PC-3 (cell line): ENCODE data around the gene PRPF31. TPM values are rescaled to one million over a fixed set of nuclear protein-coding genes. Genes with fewer than 3 reads are reported as not detected.
A peak's percentile ranks its signal among the peaks of the same experiment; 100 is the strongest.

Experiments used
- ATAC-seq: fragments of 200-7000 bp; cut with Tn5 transposase; 2 replicates; pipeline ENCODE4 v1.9.1; 2020; ENCODE audit warnings: mild to moderate bottlenecking, moderate library complexity
- Bru-seq: library from RNA; stranded (reverse); fragments of 400-500 nt; gene quantifications from one replicate; lab custom pipeline; 2021; lab: Mats Ljungman, UMichigan
- BruChase-seq, 2 experiments: library from RNA; stranded (reverse); fragments of 400-500 nt; gene quantifications; one replicate each; lab custom pipeline; 2021; lab: Mats Ljungman, UMichigan
- BruUV-seq: library from RNA; stranded (reverse); fragments of 400-500 nt; replicated peaks from 2 replicates; lab custom pipeline; 2021; lab: Mats Ljungman, UMichigan
- CTCF ChIA-PET: fragments of 300-600 bp; sonication (Branson Sonifier 250); formaldehyde crosslinking; loops from one replicate; lab custom pipeline; 2022; ENCODE audit warnings: antibody characterized with exemption; lab: Charles Lee
- POLR2A ChIA-PET: fragments of 300-600 bp; sonication (Branson Sonifier 250); formaldehyde crosslinking; loops from one replicate; lab custom pipeline; 2022; ENCODE audit warnings: antibody characterized with exemption; ENCODE audit not compliant: unreplicated experiment; lab: Charles Lee
- DNase-seq: peaks from one replicate; pipeline ENCODE4 v3.0.0-alpha.2; 2015
- H2AFZ ChIP-seq: fragments of 300-600 bp; sonication (generic); 2 replicates; pipeline ENCODE4 v1.6.0; 2016; ENCODE audit warnings: antibody characterized with exemption, low read length
- H3F3A ChIP-seq: fragments of 300-600 bp; sonication (generic); one replicate; pipeline ENCODE4 v1.6.0; 2017; ENCODE audit warnings: antibody characterized with exemption, low read length, control low read depth, mild to moderate bottlenecking; ENCODE audit not compliant: unreplicated experiment
- H3K27ac ChIP-seq: fragments of 300-600 bp; sonication (generic); 2 replicates; pipeline ENCODE4 v1.5.1; 2016; ENCODE audit warnings: mild to moderate bottlenecking, low read length
- H3K27me3 ChIP-seq: fragments of 300-600 bp; sonication (generic); 2 replicates; pipeline ENCODE4 v1.6.1; 2016; ENCODE audit warnings: low read length, mixed read lengths
- H3K36me3 ChIP-seq: fragments of 300-600 bp; sonication (generic); 2 replicates; pipeline ENCODE4 v1.6.1; 2016; ENCODE audit warnings: low read depth, mixed run types, low read length, mixed read lengths
- H3K4me1 ChIP-seq: fragments of 300-600 bp; sonication (generic); 2 replicates; pipeline ENCODE4 v1.5.1; 2016; ENCODE audit warnings: low read length; ENCODE audit not compliant: insufficient read depth
- H3K4me2 ChIP-seq: fragments of 300-600 bp; sonication (generic); 2 replicates; pipeline ENCODE4 v1.6.0; 2016; ENCODE audit warnings: low read length
- H3K4me3 ChIP-seq: fragments of 300-600 bp; sonication (generic); 2 replicates; pipeline ENCODE4 v1.5.1; 2016; ENCODE audit warnings: mild to moderate bottlenecking, low read length, mixed read lengths
- H3K79me2 ChIP-seq: fragments of 300-600 bp; sonication (generic); 2 replicates; pipeline ENCODE4 v1.6.1; 2017; ENCODE audit warnings: low read length, mixed read lengths
- H3K9ac ChIP-seq: fragments of 300-600 bp; sonication (generic); 2 replicates; pipeline ENCODE4 v1.6.0; 2016; ENCODE audit warnings: mild to moderate bottlenecking, low read length
- H3K9me2 ChIP-seq: fragments of 300-600 bp; sonication (generic); replicated peaks from 2 replicates; pipeline ENCODE4 v1.6.1; 2016; ENCODE audit warnings: mixed run types, low read length, mixed read lengths
- H3K9me3 ChIP-seq: fragments of 300-600 bp; sonication (generic); 2 replicates; pipeline ENCODE4 v1.6.1; 2016; ENCODE audit warnings: low read length, mixed read lengths
- H4K20me1 ChIP-seq: fragments of 300-600 bp; sonication (generic); 2 replicates; pipeline ENCODE4 v1.6.1; 2016; ENCODE audit warnings: low read length, mixed read lengths
- EZH2 ChIP-seq: fragments of 300-600 bp; sonication (generic); IDR thresholded peaks from one replicate; pipeline ENCODE4 v1.6.1; 2017; ENCODE audit warnings: antibody characterized with exemption, mild to moderate bottlenecking, low read length; ENCODE audit not compliant: unreplicated experiment
- EZH2phosphoT487 ChIP-seq: fragments of 300-600 bp; sonication (generic); IDR thresholded peaks from 2 replicates; pipeline ENCODE4 v1.6.1; 2018; ENCODE audit warnings: mild to moderate bottlenecking, antibody characterized with exemption, low read length, borderline replicate concordance
- intact Hi-C: fragments of 100-400 bp; cut with micrococcal nuclease; formaldehyde crosslinking; loops from 2 replicates; pipeline ENCODE4 v1.9.0; 2023
- long read RNA-seq: library from polyadenylated mRNA; unstranded; transcript quantifications from one replicate; pipeline ENCODE4 v2.0.0, GENCODE V29; 2021; ENCODE audit not compliant: unreplicated experiment
- total RNA-seq: library from RNA; depleted of rRNA; stranded (reverse); fragments of >200 nt; gene quantifications from 2 replicates; pipeline ENCODE4 v1.2.3, GENCODE V29; 2014; rRNA removed
- TF ChIP-seq, protein P1 (sequence below): fragments of 300-600 bp; sonication (generic); conservative IDR thresholded peaks from 2 replicates; pipeline ENCODE4 v1.5.1; 2017; ENCODE audit warnings: antibody characterized with exemption, low read depth, mild to moderate bottlenecking, low read length

PRPF31 gene, protein sequence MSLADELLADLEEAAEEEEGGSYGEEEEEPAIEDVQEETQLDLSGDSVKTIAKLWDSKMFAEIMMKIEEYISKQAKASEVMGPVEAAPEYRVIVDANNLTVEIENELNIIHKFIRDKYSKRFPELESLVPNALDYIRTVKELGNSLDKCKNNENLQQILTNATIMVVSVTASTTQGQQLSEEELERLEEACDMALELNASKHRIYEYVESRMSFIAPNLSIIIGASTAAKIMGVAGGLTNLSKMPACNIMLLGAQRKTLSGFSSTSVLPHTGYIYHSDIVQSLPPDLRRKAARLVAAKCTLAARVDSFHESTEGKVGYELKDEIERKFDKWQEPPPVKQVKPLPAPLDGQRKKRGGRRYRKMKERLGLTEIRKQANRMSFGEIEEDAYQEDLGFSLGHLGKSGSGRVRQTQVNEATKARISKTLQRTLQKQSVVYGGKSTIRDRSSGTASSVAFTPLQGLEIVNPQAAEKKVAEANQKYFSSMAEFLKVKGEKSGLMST
- 170 and 196 TPM in 2 replicates for total RNA-seq
- Bru-seq, nascent RNA = percentile 84 among the genes with signal in this experiment
- BruChase-seq, experiment 1, labeled RNA remaining after a 6-hour chase = percentile 90 among the genes with signal in this experiment
- BruChase-seq, experiment 2, labeled RNA remaining after a 2-hour chase = percentile 84 among the genes with signal in this experiment
- long read RNA-seq, transcript PRPF31-203 (13 exons, 2,269 nt) = minor isoform, 11 of 345 reads
- long read RNA-seq, transcript PRPF31-201 (14 exons, 2,126 nt) = major isoform, 209 of 345 reads
- long read RNA-seq, partial matches to known transcripts = 55 of 345 reads
- long read RNA-seq, other reads (novel, unspliced or antisense) = 70 of 345 reads

DNA sequence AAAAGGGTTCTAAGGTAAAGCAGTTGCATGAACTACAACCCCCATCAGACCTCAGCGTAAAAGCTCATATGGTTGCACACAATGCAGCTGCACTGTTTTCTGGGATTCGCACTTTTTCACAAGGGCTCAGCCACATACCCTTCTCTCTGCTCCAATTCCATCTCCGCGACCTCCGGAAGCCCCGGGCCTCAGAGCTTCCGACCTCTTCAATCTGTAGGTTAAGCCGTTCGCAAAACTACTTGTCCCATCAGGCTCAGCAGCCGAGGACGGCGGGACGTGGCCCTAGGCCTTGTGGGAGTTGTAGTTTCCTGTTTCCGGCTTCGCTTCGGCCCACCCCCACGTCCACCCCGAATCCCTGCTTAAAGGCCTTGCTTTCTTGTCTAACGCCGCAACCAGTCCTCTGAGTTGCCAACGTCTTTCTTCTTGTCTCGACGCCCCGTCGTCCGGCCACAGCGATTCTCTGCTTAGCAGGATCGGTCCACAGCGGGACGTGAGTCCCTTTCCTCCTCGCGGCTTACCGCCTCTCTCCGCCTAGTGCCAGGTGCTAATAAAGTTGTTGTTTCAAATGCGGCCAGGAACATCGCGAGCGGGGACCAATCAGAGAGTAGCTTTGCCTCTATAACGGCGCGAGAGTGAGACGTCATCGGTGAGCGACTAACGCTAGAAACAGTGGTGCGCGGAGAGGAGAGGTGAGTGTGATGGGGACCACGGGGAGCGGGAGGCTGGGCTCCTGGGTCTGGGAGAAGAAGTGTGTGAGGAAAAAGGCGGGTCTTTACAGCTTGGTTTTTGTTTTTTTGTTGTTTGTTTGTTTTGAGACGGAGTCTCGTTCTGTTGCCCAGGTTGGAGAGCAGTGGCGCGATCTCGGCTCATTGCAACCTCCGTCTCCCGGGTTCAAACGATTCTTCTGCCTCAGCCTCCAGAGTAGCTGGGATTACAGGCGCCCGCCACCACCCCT lies at the start of gene PRPF31, which contains the start of gene TFPT:
Gene PRPF31 (plus strand): TSS at position 646 of the 955 bp plus-strand sequence. CDS start 2,525 bp downstream, outside the sequence.
Gene TFPT (minus strand): TSS at position 549 of the 955 bp plus-strand sequence. CDS start 388 bp downstream, at position 161.
- POLR2A ChIA-PET = interaction anchor here (2.1 kb wide), 1 partner anchor 22 kb away, joined by 25 read pairs; the partner anchor contains the start of gene CNOT3
- peaks cover 18% of the 10 kb centered on the region; the same call in 1 of the 2 replicates for H3K36me3 ChIP-seq
- peak within 1 kb of the TSS; percentile 19; the same call in 1 of the 2 replicates for H3K27ac ChIP-seq
- peak within 1 kb of the TSS; percentile 95 for H3K4me2 ChIP-seq
- H3K79me2 ChIP-seq = peaks cover 42% of the 10 kb centered on the region
- no peaks in the 10 kb centered on the region for H4K20me1 ChIP-seq
- peak within 1 kb of the TSS; percentile 78 for H3K9ac ChIP-seq
- H3K27me3 ChIP-seq = no peaks in the 10 kb centered on the region
- H3K4me1 ChIP-seq = peaks cover 10% of the 10 kb centered on the region
- CTCF ChIA-PET = interaction anchor here (0.6 kb wide), 1 partner anchor 85 kb away, joined by 3 read pairs; no protein-coding TSS in a partner anchor
- intact Hi-C loops = loop anchor here (1.0 kb wide), 2 partner anchors 13 to 22 kb away; partner anchors contain the start of genes CNOT3 and NDUFA3
- no peaks in the 10 kb centered on the region for H3K9me3 ChIP-seq
- H3K4me3 ChIP-seq = peak within 1 kb of the TSS; percentile 74
- TF ChIP-seq EZH2phosphoT487 = no peak
- no peak for TF ChIP-seq EZH2
- H2AFZ ChIP-seq = peak within 1 kb of the TSS; percentile 67
- H3K9me2 ChIP-seq = no peaks in the 10 kb centered on the region
- peak; percentile 92 for ATAC-seq
- BruUV-seq = TSS peak; percentile 78
- peak; percentile 99 for DNase-seq
- H3F3A ChIP-seq = no peaks in the 10 kb centered on the region

DNA sequence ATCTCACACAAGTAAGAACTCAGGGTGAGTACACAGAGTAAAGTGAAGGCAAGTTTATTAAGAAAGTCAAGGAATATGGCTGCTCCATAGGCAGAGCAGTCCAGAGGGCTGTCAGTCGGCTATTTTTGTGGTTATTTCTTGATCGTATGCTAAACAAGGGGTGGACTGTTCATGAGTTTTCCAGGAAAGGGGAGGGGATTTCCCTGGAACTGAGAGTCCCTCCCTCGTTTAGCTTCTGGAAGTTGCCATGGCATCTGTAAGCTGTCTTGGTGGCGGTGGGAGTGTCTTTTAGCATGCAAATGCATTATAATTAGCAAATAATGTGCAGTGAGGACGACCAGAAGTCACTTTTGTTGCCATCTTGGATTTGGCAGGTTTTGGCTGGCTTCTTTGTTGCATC lies 46.1 kb upstream of the PRPF31 start:
- Histone ChIP-seq H3K9ac (no peak overlapping the region), H3K4me1 (no peaks in the 10 kb centered on the region), H3K27me3 (peaks cover 25% of the 10 kb centered on the region), H3K9me3 (peaks cover 9% of the 10 kb centered on the region; the same call in 1 of the 2 replicates), H3K79me2 (no peaks in the 10 kb centered on the region), H4K20me1 (no peaks in the 10 kb centered on the region), H3K27ac (no peak overlapping the region), H3F3A (no peaks in the 10 kb centered on the region), H3K9me2 (no peaks in the 10 kb centered on the region), H3K4me2 (no peak overlapping the region), H2AFZ (no peak overlapping the region), H3K36me3 (no peaks in the 10 kb centered on the region), H3K4me3 (no peak overlapping the region)
- ChIA-PET CTCF (no interaction called here), POLR2A (no interaction called here)
- TF ChIP-seq, protein P1, sequence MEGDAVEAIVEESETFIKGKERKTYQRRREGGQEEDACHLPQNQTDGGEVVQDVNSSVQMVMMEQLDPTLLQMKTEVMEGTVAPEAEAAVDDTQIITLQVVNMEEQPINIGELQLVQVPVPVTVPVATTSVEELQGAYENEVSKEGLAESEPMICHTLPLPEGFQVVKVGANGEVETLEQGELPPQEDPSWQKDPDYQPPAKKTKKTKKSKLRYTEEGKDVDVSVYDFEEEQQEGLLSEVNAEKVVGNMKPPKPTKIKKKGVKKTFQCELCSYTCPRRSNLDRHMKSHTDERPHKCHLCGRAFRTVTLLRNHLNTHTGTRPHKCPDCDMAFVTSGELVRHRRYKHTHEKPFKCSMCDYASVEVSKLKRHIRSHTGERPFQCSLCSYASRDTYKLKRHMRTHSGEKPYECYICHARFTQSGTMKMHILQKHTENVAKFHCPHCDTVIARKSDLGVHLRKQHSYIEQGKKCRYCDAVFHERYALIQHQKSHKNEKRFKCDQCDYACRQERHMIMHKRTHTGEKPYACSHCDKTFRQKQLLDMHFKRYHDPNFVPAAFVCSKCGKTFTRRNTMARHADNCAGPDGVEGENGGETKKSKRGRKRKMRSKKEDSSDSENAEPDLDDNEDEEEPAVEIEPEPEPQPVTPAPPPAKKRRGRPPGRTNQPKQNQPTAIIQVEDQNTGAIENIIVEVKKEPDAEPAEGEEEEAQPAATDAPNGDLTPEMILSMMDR = no peak
- TF ChIP-seq EZH2phosphoT487 (no peak), EZH2 (no peak)
- BruUV-seq = no TSS peak
- ATAC-seq (no peak), DNase-seq (no peak)
- intact Hi-C loops = no loop called here
